Hematopoietic multipotent progenitor cell treated with erythropoietin and hydrocortisone succinate and interleukin-3 and kit ligand, for 8 days (in vitro differentiated cells): Measurements from ENCODE around the gene SRP68.
A peak's percentile ranks its signal among the peaks of the same experiment; 100 is the strongest.

Experiments
- DNase-seq: peaks from one replicate; pipeline ENCODE4 v3.0.0-alpha.2; 2015

The SRP68 gene

DNA sequence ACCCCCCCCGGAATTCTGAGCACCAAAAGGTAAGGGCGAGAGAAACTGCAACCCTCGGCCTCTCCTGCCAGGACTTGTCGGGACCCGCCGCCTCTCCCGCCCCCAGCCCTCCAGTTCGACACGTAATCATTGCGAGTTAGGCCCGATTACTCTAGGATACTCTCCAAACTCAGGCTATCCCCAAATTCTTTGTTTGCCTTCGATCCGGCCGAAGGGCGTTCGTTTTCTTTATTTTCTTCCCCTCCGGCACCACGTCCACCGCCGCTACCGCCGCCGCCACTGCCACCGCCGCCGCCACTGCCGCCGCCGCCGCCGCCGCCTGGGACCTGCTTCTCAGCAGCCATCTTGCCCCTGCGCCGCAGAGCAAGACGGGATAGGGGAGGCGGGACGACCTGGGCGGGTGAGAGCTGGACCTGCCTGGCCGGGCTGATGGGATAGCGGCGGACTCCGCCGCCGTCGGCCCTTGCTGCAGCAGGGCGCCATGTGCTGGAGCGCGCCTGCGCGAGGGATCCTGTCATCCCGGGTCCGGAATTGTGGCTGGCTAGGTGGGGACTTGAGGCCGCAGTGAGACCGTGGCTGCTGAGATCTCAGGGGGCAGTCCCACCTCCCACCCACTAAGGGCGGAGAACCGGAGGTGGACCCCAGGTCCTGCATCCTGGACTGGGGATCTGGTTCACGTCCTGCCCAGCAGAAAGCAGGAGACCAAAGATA is at the start of gene SRP68:
Gene SRP68, minus strand, starts transcription at position 370 of the 711 bp plus-strand sequence. Its CDS starts 26 bp downstream, at position 344.
- peak; percentile 90 for DNase-seq

DNA sequence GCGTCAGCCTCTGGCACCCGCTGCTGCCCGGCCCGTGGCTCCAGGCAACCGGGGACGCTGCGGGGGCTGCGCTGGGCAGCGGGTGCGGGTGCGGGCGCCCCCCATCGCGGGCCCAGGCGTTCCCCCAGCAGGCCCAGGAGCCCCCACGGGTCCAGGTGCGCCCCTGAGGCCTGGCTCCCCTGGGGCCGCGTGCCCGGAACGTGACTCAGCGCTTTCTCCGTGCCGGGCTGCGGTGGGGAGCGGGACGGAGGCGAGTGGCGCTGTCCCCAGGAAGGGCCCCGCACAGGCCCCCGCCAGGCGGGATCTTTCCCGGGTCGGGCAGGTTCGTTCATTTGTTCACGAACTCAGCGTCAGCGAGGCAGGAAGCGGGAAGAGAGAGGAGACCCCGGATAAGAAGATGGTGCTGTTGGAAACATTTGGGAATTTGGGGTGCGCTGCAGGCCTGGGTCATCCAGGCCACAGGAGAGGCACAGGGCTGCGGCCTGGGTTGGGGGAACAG is 49.7 kb upstream of the SRP68 start:
- DNase-seq = peak; percentile 28

DNA sequence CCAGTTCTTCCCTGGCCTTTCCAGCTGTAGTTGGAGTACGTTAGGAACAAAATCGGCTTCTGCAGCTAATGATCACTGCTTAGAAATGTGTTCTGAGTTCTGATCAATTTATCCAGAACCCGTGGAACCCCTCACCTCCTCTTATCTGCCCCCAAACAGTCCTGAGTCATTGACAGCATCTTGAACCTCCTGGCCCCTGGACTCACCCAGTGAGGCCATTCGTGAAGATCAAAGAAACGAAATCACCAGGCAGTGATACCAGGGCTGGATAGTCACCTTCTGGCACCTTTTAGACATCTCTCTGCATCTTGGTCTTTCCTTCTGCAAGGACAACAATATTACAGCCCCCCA is 48.3 kb upstream of the SRP68 start:
- no peak for DNase-seq

DNA sequence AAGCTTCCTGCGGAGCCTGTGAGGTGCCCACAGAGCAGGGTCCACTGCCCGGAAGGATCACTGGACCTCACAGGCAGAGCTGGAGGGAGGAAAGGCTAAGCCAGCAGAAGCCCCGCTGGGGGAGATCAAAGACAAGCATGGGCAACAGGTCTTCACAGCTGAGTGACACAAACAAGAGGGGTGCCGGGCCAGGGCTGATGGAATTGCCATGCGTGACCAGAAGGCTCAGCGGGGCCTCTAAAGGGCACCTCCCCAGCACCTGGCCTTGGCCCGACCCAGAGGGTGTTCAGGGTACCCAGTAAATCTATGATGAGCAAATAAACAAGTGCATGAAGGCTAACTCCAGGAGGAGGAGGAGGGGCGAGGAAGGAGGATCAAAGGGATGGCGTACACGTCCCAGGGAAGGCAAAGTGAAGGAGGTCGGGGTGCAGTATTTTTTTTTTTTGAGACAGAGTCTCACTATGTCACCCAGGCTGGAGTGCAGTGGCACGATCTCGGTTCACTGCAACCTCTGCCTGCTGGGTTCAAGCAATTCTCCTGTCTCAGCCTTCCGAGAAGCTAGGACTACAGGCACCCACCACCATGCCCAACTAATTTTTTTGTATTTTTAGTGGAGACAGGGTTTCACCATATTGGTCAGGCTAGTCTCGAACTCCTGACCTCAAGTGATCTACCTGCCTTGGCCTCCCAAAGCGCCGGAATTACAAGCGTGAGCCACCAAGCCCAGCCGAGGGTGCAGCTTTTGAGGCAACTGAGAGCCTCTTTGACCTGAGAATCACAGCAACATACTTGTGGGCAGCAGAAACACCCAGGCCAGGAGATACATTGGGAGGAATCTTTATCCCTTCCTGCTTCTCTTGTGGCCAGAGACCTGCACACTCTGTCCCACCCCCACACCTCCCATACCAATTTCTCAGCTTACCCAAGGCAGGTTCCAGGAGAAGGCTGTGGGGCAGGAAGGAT is 47.4 kb upstream of the SRP68 start:
- no peak for DNase-seq

DNA sequence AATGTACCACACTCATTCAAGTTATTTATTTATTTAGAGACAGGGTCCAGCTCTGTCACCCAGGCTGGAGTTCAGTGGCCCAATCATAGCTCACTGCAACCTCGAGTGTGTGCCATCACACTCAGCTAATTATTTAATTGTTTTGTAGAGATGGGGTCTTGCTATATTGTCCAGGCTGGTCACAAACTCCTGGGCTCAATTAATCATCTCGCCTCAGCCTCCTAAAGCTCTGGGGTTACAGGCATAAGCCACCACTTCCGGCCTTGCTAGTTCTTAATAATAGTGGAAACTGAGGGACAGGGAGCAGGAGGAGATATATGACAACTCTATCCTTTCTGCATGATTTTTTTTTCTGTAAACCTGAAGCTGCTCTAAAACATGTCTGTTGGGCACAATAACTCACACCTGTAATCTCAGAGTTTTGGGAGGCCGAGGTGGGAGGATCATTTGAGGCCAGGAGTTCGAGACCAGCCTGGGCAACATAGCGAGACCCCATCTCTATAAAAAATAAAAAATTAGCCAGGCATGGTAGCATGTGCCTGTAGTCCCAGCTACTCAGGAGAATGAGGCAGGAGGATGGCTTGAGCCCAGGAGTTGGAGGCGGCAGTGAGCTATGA is 42.9 kb upstream of the SRP68 start:
- no peak for DNase-seq

DNA sequence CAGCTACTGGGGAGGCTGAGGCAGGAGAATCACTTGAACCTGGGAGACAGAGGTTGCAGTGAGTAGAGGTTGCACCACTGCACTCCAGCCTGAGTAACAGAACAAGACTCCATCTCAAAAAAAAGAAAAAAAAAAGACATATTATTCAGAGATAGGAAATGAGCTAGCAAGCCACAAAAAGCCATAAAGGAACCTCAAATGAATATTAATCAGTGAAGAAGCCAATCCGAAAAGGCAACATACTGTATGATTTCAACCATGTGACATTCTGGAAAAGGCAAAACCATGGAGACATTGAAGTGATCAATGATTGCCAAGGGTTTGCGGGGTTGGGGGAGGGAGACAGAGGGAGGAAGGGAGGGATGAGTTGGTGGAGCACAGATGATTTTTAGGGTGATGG is 39.6 kb upstream of the SRP68 start:
- no peak for DNase-seq

DNA sequence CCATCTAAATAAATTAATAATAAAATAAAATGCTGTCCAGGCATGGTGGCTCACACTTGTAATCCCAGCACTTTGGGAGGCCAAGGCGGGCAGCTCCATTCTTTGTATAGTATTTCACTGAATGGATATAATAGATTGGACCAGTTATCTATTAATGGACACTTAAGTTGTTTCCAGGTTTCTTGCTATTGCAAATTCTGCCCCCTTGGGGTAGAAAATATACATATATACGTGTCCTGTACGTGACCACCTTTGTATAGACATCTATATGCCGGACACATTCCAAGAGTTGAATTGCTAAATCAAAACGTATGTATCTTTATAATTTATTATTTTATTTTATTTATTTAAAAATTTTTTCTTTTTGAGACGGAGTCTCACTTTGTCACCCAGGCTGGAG is 35.2 kb upstream of the SRP68 start:
- DNase-seq = peak; percentile 66

DNA sequence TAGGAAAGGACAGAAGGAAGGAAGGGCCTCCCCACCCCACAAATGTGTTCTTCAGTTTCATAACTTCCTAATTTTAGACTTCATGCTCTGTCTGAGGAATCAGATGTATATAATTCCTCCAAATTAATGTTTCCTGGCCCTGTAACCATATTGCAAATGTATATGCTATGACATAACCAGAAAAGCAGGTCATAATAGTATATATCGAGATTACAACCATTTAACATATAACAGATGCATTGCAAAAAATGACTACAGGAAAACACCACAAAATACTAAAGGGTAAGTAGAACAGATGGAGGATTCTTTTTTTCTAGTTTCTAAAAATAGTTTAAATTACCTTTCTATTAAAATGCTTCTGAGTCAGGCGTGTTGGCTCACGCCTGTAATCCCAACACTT is 34.4 kb upstream of the SRP68 start:
- no peak for DNase-seq

DNA sequence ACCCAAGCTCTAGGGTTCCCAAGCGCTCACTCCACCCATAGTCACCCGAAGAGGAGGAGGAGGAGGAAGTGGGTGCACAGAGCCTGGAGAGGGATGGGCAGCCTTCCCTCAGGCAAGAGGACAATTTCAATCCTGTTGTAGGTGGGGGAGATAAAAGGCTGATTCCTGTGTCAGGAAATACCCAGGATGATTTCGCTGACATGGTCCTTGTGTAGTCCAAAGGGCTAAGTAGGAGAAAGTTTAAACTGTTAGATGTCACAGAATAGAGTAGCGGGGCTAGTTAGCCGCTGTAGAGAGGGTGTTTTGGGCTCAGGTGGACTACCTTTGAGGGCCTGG is 32.5 kb upstream of the SRP68 start:
- no peak for DNase-seq

DNA sequence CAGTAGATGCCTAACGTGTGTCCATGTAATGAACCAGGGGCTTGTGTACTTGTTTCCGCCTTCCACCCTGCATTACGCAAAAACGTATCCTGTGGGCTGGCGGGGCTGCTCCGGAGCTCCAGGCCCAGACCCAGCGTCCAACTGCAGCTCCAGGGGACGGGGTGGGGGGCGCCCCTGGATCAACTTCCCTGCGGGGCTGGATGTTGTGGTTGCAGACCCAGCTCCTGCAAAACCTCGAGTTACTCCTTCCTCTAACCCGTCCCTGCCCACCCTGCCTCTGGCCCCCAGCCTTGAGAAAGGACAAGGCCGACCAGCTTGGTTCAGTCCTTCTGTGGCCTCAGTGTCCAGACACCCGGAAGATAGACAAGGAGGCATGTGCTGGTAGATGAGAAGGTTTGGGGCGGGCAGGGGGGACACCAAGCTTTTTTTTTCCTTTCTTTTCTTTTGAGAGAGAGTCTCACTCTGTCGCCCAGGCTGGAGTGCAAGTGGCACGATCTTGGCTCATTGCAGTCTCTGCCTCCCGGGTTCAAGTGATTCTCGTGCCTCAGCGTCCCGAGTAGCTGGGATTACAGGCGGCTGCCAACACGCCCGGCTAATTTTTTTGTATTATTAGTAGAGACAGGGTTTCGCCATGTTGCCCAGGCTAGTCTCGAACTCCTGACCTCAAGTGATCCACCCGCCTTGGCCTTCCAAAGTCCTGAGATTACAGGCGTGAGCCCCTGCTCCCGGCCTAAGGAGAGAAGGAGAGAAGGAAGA is 32.0 kb upstream of the SRP68 start:
- no peak for DNase-seq

DNA sequence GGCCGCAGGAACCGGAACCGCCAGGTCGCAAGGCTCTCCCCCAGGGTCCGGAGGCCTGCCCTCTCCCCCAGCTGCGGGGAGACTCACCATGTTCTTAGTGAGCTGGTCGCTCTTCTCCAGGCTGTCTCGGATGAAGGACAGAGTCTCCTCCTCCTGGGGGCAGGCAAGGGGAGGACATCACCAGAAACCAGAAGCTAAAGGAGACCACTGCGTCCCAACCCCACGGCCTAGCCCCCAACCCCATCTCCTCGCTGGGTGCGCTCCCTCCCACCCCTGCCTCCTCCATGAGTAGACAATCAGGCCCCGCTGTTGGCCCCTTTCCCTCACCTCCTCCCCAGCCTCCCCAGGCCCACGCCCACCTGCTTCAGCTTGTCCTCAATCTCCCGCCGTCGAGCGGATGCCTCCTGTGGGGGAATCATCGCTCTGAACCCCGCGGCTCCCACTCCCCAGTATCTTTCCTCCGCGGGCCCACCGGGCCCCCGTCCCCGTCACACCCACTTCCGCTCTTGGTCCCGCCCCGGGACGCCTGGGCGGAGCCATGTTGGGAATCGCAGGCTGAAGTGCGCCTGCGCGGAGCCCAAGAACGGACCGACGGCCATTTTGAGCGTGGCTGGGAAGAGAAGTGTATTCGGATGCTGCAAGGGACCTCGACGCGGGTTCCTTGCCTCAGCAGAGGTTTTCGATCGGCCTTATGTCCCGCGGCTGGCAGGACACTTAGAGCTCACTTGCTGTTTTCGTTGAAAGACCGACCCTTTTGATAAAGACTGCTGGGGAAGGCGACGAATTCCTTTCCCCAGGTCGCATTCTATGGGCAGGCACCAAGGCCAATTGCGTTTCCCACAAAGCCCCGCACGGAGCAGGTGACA is 31.2 kb upstream of the SRP68 start, which contains the start of gene EXOC7:
Gene EXOC7, minus strand, starts transcription at position 514 of the 866 bp plus-strand sequence. Its CDS starts 95 bp downstream, at position 419.
- peak; percentile 96 for DNase-seq

DNA sequence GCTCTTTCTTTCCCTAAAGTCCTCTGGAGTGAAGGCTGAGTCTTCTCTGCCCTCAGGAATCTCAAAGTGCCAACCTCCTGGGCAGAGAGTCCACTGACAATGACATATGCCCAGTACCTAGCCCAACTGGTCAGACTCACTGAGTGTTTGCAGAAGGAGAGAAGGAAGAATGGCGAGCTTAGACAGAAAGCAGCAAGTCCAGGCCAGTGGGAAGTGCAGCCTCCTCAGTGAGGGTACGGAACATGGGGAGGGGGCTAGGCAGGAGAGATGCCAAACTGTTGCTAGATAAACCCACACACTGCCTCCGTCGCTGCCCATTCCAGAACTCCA is 30.6 kb upstream of the SRP68 start:
- DNase-seq = no peak

DNA sequence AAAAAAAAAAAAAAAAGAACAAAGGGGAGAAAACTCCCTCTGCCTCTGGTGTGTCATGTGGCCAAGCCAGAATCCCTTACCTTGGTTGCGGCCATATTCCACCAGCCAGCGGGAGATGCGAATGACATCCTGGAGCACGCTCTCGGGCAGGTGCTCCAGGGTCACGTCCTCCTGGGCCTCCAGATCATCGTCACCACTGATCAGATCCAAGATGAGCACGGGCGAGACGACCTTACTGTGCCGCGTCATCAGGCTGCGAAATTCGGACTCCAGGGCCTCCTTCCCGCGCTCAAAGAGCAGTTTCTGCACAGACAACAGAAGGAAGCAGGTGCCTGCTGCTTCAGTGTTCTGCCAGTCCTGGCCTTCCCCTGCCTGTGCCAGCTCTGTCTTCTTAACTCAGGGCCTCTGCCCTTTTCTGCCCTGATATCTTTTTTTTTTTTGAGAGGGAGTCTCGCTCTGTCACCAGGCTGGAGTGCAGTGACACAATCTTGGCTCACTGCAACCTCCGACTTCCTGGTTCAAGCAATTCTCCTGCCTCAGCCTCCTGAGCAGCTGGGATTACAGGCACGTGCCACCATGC is 25.5 kb upstream of the SRP68 start:
- no peak for DNase-seq

DNA sequence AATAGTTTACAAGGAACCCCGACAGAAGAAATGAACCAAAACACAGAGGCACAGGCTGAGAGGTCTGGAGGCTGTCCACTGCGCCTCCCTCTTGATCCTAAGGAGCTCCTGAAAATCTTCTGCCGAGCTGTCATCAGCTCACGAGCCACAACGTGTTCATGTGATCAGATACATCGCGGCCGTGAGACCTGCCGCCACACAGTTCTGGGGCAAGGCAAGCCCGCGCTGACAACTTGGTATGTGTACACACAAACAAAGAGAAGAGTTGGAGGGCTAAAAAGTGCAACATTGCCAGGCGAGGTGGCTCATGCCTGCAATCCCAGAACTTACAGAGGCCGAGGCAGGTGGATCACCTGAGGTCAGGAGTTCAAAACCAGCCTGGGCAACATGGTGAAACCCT is 23.6 kb upstream of the SRP68 start:
- no peak for DNase-seq

DNA sequence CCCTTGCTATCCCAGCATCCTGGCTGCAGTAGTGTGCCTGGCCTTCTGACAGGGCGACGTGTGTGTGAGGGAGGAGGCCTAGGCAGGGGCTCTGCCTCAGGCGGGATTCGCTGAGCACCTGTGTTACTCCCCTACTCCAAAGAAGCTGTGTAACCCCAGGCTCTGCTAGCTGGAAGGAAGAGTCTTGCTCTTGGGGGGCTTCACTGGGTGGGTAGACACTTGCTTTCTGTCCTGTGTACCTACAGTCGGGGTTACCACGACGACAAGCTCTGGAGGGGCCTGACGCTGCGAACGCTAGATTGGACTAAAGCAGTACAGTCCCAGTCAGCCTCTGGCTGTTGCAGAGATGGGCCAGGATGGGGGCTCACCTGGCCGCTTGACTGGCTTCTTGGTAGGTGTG is 21.7 kb upstream of the SRP68 start:
- DNase-seq = no peak

DNA sequence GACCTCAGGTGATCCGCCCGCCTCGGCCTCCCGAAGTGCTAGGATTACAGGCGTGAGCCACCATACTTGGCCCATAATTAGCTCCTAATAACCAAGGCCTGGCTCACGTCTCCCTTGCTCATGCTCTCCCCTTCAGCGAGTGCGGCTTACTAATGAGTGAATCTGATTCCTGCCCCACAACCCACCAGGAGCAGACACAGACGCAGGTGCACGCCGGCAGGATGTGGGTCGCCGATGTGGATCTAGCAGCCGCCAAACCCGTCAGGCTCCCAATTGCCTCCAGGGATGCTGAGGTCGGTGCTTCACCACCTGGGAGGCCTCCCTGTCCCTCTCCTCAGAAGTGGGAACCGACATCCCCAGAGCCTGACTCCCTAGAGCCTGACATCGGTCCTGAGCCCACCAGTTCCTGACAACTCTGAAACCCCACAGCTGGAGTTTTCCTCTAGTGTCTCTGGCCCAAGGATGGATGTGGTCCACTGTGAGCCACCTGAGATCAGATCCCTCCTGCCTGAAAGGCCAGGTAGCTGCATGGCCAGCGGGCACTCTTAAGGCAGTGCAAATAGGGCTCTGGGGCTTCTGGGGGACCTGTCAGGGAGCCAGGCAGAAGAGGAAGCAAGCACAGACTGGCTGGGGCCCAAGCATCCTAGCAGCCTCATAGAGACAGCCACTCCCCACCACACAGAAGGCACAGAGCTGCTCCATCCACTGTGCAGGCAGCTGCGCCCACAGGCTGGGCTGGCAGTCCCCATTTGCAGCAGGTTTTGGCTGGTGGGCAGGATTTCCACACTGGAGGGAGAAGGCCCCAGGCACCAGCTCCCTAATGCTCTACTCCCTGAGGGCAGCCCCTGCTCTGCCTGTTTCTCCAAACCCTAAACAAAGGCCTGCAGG is 20.5 kb upstream of the SRP68 start:
- no peak for DNase-seq

DNA sequence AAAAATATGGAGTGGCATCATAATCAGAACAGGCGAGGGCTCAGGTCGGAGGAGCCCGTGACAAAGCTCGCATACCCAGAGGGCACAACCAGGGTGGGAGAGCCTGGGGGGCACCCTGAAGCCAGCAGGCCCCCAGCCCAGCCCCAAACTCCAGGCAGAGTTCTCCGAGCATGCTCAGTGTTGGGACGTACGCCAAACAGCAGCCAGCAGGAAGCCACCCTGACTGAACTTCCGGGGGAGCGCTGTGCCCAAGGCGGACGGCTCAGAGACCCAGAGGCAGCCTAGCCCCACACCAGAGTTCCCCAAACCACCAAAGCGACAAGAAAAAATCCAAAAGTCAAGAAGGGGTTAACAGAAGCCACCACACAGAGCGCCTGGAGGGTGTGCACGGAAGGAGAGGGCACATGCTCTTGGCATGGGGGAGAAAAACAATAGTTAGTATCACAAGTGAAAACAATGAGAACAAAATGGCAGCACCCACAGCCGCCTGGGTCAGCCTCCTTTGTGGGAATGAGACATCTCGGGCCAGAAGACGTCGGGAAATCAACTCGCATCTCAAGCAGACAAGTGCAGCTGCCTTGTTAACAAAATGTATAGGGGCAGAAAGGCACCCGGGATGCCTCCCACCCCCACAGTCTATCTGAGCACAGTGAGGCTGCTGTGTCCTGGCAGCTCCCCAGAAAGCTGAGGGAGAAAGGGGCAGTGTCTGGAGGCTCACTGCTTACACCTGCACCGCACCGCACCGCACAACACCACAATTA is 19.4 kb upstream of the SRP68 start:
- no peak for DNase-seq

DNA sequence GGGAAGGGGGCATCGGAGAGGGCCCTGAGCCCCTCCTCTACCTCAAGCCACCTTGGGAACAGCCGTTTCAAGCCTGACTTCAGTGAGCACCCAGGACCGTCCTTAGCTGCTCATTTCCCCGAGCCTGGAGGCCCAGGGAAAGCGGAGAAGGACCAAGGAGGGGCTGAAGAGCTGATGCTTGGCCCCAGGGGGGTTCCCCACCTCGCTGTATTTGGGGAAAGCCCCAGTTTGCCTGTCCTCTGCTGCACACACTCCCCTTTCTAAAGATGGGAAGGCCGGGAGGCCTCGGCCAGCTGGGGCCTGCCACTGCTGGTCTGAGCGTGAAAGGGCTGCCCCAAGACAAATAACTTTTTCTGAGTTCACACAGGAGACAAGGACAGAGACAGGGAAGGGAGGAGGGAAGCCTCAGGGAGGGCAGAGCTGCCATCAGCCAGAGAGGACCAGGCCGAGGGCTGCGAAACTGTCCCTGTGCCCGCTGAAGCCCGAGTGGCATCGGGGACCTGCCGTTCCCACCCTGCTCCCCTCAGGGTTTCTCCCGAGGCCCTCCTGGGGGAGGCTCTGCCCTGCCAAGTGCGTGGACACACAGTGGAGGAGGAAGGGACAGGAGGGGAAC is 18.3 kb upstream of the SRP68 start:
- DNase-seq = no peak
